ENCODE measurements around the gene EYA2.

Gene EYA2

DNA sequence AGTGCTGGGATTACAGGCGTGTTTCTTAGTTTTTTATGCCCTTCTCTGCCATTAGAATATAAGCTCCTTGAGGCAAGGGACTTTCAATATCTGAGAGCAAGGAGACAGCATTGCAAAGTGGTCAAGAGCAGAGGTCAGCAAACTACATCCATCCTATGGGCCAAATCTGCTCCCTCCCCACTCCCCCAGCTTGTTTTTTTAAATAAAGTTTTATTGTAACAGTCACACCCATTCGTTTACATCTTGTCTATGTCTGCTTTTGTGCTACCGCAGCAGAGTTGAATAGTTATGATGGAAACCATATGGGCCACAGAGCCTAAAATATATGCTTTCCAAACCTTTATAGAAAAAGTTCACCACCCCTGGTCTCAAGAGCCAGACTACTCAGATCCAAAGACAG, 227.9 kb downstream of the EYA2 start:
- DNase-seq: no peak

DNA sequence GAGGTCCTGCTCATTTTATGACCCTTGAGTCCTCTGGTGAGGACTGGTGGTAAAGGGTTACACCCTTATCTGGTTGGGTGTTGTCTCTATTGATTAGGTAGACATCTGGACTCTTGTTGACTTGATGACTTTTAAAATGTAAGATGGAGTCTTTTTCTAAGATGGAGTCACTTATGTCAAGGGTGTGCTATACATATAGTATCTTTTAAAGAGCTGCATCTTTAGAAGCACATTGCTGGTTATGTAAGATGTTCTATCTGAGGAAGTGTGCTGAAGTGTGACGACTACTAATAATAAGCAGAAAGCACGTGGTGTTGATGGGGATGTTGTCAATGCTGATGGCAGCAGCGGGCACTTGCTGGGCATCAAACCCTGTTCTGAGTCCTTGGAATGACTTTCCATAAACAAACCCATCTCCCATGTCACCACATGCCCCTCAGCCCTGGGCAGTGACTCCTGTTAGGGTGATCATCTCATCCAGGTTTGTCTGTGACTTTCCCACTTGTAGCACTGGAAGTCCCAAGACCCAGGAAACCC, 229.6 kb downstream of the EYA2 start:
- no peak for DNase-seq

DNA sequence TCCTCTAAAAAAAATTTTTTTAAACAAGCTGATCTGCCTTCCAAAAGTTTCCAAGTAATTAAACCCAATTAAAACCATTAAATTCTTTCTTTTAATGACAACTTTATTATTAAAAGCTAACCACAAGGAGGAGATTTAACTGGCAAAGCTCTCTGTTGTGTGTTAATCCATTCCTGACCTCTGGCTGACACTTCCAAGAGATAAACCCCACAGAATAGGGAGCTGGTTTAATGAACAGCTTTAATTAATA, 230.8 kb downstream of the EYA2 start:
- no peak for DNase-seq

DNA sequence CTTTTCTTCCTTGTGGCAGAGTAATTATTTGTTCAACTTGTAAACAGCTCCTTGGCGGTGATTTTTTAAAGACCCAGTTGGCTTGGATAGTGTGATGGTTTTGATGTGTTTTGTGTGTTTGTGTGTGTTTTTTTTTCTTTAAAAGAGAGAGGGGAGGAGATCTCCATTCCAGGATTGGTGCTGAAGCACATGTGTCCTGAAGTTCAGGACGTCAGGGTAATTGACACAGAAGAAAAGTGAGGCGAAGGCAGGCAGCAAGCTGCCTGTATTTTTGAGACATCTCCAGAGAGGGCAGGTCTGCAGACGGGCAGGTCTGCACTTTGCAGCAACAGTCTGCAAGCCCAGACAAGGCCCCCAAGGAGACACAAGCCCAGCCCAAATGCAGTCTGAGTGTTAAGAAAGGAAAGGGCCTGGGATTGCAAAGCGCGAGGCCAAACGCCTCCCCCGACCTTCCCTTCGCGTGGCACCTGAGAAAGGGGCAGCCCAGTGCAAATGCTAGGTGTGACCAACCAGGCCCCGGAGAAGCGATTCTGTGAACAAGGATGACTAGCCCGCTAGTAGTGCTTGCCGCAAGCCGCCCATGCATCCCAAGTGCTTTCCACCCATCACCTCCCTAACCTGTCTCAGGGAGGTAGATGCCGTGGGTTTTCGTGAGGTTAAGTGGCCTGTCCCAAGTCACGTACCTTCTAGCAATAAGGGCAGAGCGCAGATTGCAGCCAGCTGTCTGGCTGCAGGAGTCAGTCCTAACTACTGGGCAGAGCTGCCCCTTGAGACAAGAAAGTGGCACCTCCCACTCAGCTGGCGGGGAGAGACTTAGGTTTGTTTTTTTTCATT, 231.3 kb downstream of the EYA2 start:
- peak; percentile 15 for DNase-seq

DNA sequence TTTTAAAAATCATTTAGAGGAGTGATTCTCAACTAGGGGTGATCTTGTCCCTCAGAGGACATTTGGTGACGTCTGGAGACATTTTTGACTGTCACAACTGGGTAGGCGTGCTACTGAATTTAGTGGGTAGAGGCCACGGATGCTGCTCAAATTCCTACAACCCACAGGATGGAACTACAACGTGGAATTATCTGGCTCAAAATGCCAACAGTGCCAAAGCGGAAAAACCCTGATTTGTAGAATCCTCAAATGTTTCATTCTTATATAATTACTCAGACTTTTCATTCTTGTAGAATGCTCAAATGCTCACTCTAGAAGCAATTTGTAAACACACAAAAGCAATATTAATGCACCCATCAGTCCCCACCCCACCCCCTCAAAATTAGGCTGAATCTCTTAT, 232.1 kb downstream of the EYA2 start:
- DNase-seq: no peak

DNA sequence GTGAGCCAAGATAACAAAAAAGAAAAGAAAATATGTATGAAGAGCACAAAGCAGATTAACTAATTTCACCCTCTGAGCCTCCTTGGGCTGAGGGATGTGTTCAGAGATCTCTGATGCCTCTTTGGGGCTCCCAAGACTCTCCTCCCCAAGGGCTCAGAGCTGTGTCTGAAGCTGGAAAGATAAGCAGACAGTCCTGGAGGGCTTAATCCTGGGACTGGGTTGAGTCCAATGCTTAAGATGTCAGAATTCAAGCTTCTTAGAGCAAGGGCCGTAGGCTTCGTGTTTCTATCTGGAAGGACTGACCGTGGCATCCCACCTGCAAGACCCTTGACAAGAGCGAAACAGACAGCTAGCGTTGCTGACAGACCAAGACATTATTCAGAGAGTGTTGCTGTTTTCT, 232.9 kb downstream of the EYA2 start:
- DNase-seq: no peak

DNA sequence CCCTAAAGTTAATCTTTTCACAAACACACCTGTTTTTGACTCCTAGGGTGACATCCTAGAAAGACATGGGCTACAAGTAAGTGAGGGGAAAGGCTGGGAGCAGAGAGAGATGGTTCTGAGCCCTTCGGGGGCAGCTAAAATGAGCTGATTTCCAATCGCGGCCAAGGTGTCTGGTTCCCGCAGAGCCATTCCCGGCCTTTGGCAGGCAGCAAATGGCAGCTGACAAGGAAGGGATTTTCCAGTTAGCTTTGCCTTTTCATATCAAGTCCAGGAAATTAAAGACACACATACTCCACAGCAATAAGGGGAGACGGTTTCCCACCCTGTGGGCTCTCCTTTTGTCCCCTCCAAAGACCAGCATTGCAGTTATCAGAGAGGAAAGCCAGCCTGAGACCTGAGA, 233.4 kb downstream of the EYA2 start:
- DNase-seq: peak; percentile 48

DNA sequence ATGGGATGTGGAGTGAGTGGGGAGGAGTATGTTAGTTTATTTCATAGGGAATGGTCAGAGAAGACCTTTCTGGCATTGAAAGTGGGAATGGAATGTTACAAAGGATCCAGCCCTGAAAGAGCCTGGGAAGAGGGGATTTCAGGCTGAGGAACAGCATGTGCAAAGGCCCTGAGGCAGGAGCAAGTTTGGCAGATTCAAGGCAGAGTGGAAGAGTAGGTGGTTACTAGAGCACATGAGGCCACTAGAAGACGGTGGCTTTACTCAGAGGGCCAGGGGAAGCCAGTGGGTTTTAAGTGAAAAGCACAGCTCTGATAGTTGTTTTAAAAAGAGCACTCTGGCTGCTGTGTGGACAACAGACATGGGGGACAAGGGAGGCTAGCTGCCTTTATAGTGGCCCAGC, 234.7 kb downstream of the EYA2 start:
- DNase-seq: no peak

DNA sequence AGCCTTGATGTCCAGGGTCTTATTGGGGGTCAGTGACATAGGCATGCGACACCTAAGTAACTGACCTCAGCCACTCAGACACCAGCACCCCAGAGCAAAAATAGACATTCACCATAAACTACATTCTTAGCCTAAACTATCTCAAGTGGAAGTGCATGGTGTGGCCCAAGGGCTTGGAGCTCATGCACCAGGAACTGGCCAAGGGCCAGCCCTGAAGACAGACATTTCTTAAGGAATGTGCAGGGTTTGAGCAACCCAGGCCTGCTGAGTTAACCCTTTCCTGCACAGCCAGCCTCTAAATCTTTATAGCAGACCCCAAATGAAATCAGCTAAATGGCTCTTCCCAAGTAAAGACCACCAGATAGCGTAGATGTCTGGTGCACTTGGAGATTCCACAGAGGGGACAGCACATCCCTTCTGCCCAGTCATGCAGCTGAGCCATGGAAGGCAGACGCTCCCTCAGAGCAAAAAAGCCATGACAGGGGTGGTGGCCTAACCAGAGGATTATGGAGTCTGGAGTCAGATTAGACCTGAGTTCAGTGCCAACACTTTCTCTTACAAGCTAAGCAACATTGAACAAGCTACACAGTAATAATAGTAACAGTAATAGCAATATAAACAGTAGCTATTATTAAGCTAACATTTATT, 239.3 kb downstream of the EYA2 start:
- no peak for DNase-seq

DNA sequence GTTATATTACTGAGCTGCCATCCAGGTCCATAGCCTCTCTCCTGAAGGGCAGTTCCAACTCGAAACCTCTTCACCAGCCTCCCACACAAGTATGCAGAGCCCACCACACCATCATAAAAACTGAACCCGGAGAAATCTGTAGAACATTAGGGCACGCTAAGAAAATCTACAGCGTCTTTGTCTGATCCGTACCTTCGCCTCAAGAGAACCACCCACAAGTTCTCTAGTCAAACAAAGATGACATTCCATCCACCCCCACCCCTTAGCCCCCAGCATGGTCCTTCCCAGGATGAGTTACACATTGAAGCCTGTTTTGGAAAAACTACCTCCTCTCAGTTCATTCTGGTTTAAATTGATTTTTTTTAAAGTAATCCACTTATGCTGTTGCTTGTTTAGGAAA, 242.1 kb downstream of the EYA2 start:
- no peak for DNase-seq

DNA sequence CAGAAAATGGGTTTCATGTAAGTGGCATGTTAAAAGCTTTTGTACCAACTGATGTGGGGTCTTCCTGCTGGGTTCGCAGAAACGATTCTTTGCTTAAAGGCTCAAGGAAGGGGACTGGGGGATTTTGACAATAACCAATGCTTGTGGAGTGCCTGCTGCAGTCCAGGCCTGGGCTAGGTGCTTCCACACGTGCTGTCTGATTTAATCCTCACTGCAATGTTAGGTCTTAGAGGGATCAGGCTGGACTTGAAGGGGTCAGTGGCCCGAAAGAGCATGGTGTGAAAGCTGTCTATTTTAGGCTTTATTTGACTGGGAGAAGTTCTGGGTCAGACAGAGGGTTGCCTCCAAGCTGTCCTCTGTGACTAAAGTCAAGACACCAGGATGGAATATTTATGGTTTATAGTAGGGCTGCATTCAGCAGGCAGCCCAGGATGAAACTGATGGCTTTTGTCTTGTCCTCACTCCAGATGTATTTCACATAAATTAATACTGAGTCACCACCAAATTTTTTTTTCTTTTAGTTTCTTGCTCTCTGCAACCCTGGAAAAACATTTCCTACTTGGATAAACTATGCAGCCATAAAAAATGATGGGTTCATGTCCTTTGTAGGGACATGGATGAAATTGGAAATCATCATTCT, 242.7 kb downstream of the EYA2 start:
- DNase-seq: no peak

DNA sequence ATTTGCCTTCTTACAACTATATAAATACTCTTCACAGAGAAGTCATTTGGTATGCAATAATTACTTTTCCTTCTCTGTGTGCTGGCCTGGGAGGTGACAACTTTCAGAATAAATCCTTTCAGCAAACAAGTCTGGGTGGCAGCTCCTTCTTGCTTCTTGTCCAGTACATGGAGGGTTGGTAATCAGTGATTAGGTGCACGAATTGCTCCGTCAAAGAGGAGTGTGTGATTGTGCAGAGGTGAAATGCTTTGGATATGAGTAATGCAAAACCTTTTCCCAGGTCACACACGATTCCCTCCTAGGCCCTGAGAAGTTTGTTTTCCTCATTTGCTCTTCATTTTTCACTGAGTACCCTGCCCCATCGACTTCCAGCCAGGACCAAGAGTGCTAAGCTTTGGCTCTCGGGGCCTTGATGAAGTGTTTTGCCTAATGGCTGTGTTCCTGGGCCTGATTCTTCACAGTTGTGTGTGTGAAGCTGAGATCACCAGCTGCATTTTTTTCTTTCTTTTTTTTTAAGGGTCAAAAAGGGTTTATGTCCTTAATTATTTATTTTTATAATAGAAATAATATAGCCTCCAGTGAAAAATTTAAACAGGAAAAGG, 245.4 kb downstream of the EYA2 start:
- no peak for DNase-seq

DNA sequence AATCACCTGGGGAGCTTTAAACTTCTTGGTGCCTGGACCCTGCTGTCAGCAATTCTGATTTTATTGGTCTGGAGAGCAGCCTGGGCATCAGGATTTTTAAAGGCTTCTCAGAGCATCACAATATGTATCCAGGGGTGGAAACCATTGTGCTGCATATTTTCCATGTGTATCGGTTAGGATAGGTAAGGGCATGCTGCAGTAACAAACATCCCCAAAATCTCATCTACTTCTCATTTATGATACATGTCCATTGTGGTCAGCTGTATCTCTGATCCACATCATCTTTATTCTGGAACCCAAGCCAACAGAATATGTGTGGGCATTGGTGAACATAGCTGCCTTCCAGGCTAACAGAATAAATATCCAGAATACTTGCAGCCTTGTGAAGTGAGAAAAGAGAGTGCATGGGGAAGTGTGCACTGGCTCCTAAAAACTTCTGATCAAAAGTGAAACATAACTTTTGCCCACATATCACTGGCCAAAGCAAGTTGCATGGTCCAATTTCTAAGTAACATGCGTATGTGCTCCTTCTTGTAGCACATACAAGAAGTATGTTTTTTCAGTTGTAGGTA, 246.8 kb downstream of the EYA2 start:
- no peak for DNase-seq

DNA sequence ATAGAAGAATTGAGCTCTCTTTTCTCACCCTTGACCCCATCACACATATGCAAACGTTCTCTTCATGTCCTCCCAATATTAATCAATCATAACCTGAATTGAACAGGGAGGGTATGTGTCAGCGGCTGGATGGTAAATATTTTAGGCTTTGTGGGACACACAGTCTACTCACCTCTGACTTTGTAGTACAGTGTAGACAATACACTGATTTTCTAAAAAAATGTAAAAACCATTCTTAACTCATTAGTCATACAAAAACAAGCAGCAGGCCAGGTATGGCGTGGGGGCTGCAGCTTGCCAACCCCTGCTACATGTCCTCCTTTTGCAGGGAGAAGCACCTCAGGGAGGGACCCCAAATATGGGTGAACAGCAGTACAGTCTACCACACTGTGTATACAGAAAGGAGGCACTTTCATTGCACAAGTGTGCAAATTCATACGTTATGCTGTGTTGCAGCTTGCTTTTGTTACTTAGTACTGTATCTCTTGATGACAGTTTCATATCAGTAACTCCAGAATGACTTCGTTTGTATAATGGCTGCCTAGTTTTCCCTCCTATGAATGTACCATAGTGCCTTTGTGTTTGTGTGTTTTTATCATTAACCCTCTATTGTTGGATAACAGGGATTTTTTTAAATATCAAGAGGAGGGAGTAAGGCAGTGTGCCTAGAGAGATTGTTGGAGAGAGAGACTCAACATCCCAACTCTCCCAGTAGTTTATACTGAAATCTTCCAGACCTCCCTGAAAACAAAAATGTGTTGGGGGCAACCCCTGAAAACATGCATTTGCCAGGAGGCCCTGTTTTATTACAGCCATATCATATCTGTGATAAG, 247.5 kb downstream of the EYA2 start:
- DNase-seq: no peak

DNA sequence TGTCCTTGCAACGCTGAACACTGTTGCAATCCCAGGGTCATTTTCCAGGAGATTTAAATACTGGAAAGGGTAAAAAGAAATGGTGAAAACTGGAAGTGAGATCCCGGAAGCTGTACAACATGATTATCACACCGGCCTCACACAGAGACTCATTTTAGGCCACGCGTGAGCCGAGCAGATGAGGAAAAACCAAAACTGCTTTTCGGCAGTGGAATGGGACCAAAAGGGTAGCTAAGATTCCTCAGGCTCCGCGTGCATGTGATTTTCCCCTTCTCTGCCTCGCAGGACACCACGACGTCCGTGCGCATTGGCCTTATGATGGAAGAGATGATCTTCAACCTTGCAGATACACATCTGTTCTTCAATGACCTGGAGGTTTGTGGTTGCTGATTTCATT, 248.1 kb downstream of the EYA2 start:
- DNase-seq: no peak

DNA sequence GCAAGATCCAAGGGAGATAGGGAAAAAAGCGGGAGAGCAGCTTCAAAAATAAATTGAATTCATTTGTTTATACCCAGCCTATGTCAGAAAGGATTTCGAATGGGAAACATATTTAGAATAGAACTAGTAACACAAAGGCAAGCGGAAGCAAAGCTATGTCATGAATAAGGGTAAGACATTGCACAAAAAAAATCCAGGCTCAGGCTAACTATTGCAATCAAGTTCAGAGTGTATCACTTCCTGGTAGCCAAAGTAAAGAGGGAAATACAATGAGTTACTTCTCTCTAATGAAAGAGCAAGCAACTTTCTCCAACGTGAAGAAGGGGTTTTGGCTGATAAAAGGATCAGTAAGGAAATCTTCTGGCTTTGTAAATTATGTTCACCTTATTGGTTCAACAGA, 249.0 kb downstream of the EYA2 start:
- DNase-seq: no peak

DNA sequence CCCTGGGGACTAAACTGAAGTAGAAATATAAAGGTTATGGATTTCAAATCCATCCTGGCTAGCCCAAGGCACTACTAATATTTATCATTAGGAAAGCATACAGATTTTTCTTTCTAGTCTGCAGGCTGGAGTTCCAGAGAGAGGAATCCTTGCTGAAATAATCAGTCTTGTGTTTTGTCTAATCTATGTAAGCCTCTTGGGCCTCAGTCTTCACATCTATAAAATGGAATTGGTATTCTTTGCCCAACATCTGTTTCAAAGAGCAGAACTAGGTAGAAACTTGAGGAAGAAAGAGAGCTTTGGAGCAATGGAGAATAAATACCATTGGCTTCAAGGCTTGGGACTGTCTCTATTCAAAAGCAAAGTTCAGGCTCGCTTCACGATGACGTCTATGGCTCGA, 249.8 kb downstream of the EYA2 start:
- no peak for DNase-seq

DNA sequence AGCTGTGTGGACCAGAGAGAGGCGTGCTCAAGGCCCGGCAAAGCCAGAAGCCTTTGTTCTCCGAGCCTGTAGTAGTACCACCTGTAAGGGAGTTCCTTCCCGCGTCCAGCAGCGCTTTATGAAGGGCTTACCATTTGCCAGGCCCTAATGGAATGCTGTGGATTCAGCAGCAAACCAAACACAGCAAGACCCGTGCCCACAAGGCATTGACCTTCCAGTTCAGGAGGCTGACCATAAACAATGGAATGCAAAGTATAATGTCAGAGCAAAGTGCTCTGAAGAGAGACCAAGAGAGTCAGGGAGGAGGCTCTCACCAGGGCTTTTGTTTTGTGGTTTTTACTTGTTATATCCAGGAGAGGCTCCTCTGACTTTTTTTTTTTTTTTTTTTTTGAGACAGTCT, 252.0 kb downstream of the EYA2 start:
- no peak for DNase-seq

DNA sequence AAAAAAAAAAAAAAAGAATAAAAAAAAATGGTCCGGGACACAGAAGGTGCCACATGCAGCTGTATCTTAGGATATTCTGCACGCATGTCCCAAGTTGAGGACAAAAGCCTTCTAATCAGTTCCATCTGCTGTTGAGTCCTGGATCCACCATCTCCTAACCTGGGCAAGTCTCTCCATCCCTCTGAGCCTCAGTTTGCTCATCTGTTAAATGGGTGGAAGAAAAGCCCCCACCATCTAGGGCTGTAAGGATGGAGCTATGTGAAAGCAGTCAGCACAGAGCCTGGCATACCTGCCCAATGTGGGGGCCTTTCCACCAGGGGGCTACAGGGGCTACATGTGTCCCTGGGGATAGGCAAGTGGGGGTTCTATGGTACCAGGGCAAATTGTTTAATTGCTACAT, 253.4 kb downstream of the EYA2 start:
- no peak for DNase-seq

DNA sequence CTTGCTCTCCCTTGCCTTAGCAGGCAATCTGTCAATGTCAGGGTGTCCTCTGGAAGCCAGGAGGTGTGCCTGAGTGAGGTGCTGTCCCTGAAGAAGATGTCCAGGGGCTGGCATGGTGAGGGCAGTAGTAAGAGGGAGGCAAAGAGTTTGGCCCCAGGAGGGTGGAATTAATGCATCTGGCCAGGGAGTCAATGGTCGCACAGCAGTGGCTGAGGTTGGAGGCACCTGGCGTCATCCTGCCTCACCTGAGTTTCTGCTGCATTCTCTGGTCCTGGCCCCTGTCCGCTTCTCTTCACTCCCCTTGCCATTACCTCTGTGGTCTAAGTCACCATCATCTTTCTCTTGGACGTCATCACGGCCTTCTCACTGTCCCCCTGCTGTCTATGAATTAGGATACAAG, 255.3 kb downstream of the EYA2 start:
- DNase-seq: no peak

DNA sequence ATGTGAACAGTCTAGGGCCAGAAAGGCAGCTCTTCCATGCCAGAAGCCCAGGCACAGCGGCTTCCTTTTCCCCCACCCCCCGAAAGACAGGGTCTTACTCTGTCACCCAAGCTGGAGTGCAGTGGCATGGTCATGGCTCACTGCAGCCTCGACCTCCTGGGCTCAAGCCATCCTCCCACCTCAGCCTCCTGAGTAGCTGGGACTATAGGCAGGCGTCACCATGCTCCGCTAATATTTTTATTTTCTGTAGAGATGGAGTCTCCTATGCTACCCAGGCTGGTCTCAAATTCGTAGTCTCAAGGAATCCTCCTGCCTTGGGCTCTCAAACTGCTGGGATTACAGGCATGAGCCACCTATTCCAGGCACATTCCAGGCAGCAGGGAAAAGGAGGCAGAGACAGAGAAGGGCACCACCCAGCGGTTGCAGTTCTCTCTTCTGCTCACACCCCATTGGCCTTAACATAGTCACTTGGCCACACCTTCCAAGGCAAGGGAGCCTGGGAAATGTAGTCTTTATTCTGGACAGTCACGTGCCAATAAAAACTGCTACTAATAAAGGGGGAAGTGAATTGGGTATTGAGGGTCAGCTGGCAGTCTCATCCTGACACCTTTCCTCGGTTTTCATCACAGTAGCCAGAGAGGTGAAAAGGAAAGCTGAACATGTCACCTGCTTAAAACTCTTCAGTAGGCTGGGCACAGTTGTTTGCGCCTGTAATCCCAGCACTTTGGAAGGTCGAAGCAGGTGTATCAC, 255.9 kb downstream of the EYA2 start:
- DNase-seq: peak; percentile 45

DNA sequence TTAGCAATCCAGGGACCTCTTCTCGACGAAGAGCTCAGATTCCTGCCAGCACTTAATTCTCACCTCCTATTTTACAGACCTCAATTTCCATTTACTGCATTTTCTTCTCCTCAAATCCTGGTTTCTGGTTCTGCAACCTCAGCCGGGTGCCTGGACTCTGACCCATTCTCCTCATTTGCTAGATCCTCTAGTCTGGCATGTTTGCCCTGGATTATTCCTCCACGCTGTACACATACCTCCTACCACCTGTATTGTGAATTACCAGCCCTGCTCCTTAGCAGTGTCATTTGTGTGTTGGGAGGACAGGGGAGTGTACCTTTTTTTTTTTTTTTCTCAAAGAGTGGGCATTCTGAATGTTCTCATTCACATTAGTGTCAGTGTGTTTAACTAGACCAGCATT, 257.4 kb downstream of the EYA2 start:
- no peak for DNase-seq
